GM21576 (cell line): ENCODE measurements around the gene GALNT9.
"Not testable (repeated sequence)": the region's sequence is repeated elsewhere in the genome, so short reads cannot be mapped to it uniquely, and the experiment has no call there.

Experiments
- ATAC-seq: cut with Tn5 transposase; IDR thresholded peaks from one replicate; pipeline ENCODE4 v1.9.1; 2021; ENCODE audit warnings: mild to moderate bottlenecking, moderate library complexity; ENCODE audit not compliant: unreplicated experiment

GALNT9 gene

GRCh38 chr12:132295561-132295960, 33.8 kb downstream of the GALNT9 start:
- ATAC-seq: not testable (repeated sequence)

- no peak for ATAC-seq
Measured at GRCh38 chr12:132295101-132295526, 34.3 kb downstream of the GALNT9 start.

GRCh38 chr12:132294121-132295034, 35.0 kb downstream of the GALNT9 start:
- ATAC-seq: no peak

GRCh38 chr12:132292328-132293319, 36.8 kb downstream of the GALNT9 start:
- no peak for ATAC-seq

- ATAC-seq: no peak
Measured at GRCh38 chr12:132291402-132292175, 37.8 kb downstream of the GALNT9 start.

- no peak for ATAC-seq
Measured at GRCh38 chr12:132290203-132290540, 39.2 kb downstream of the GALNT9 start.

- ATAC-seq: no peak
Measured at GRCh38 chr12:132289356-132290202, 39.8 kb downstream of the GALNT9 start.

- ATAC-seq: no peak
Measured at GRCh38 chr12:132288516-132289215, 40.7 kb downstream of the GALNT9 start.

- no peak for ATAC-seq
Measured at GRCh38 chr12:132287391-132288238, 41.8 kb downstream of the GALNT9 start.

- ATAC-seq: no peak
Measured at GRCh38 chr12:132286912-132287311, 42.5 kb downstream of the GALNT9 start.

GRCh38 chr12:132285991-132286681, 43.3 kb downstream of the GALNT9 start:
- no peak for ATAC-seq

- no peak for ATAC-seq
Measured at GRCh38 chr12:132284827-132285741, 44.3 kb downstream of the GALNT9 start.

GRCh38 chr12:132284071-132284826, 45.1 kb downstream of the GALNT9 start:
- no peak for ATAC-seq

GRCh38 chr12:132282950-132283771, 46.2 kb downstream of the GALNT9 start:
- ATAC-seq: no peak
